GM20000 (cell line): ENCODE measurements around the gene C22orf31.
"Not testable (repeated sequence)": the region's sequence is repeated elsewhere in the genome, so short reads cannot be mapped to it uniquely, and the experiment has no call there.

Experiments used
- DNase-seq: peaks from one replicate; pipeline ENCODE4 v3.0.0; 2012; ENCODE audit warnings: low spot score
- TF ChIP-seq, protein P1 (sequence below): IDR thresholded peaks from 2 replicates; pipeline ENCODE4 v1.5.1; 2012; ENCODE audit warnings: mild to moderate bottlenecking, control low read depth; ENCODE audit errors: extremely low read depth, missing control alignments

The C22orf31 gene

GRCh38 chr22:29090039-29090438, 28.4 kb upstream of the C22orf31 start:
- DNase-seq, result no peak
- TF ChIP-seq, protein P1, sequence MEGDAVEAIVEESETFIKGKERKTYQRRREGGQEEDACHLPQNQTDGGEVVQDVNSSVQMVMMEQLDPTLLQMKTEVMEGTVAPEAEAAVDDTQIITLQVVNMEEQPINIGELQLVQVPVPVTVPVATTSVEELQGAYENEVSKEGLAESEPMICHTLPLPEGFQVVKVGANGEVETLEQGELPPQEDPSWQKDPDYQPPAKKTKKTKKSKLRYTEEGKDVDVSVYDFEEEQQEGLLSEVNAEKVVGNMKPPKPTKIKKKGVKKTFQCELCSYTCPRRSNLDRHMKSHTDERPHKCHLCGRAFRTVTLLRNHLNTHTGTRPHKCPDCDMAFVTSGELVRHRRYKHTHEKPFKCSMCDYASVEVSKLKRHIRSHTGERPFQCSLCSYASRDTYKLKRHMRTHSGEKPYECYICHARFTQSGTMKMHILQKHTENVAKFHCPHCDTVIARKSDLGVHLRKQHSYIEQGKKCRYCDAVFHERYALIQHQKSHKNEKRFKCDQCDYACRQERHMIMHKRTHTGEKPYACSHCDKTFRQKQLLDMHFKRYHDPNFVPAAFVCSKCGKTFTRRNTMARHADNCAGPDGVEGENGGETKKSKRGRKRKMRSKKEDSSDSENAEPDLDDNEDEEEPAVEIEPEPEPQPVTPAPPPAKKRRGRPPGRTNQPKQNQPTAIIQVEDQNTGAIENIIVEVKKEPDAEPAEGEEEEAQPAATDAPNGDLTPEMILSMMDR, result no peak

DNA sequence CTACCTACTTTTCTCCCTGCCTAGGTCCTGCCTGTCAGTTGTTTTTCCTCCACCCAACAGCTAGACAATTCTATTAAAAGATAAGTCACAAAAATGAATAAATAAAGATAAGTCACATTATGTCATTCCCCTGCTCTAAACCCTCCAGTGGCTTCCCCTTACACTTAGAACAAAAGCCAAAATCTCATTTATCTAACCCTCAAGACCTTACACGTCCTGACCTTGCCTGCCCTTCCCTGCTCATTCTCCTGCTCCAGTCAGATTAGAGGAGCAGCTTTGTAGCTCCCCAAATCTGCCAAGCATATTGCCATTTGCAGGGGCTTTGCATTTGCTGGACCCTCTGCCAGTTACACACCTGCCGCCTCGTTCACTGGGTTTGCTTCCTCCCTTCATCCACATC, 27.9 kb upstream of the C22orf31 start:
- no peak for DNase-seq
- TF ChIP-seq, protein P1, result no peak

DNA sequence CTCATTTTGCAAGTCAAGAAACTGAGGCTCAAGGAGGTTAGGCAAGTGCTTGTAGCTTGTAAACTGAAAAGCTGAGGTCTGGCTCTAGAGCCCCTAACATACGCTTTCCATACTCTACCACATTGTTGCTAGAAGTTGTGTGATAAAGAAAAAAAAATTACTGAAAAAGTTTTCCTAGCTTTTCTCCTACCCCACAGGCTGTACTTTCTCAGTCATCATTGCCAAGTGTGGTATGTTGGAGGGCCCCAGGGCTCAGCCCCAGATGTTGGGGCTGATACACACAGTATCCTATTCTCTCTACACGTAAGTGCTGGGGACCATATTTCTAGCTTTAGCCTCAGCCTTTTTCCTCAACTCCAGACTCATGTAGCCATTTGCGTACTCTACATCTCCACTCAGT, 27.2 kb upstream of the C22orf31 start:
- TF ChIP-seq, protein P1, result no peak
- no peak for DNase-seq

DNA sequence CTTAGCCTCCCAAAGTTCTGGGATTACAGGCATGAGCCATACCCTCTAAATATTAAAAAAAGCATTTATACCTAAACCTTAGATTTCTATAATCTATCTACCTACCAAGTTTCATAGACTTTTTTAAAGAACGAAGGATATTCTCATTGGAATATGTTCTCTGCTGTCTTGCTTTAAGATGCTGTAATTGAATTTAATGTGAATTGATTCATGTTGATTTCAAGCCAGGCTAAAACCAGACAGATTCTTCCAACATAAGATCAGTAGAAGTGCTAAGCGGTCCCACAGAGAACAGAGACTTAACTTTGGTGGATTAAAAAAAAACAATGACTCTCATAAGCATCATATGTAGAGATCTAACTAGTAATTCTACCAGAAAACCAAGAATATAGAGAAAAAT, 25.4 kb upstream of the C22orf31 start:
- TF ChIP-seq, protein P1, result no peak
- no peak for DNase-seq

- TF ChIP-seq, protein P1, result no peak
- DNase-seq, result no peak
Observed at GRCh38 chr22:29083933-29084591, 22.4 kb upstream of the C22orf31 start.

DNA sequence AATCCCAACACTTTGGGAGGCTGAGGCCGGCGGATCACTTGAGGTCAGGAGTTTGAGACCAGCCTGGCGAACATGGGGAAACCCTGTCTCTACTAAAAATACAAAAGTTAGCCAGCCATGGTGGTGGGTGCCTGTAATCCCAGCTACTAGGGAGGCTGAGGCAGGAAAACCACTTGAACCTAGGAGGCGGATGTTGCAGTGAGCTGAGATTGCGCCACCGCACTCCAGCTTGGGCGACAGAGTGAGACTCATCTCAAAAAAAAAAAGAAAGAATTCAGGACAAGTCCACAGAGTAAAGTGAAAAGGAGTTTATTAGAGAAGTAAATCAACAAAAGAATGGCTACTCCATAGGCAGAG, 21.9 kb upstream of the C22orf31 start:
- not testable (repeated sequence) for DNase-seq

DNA sequence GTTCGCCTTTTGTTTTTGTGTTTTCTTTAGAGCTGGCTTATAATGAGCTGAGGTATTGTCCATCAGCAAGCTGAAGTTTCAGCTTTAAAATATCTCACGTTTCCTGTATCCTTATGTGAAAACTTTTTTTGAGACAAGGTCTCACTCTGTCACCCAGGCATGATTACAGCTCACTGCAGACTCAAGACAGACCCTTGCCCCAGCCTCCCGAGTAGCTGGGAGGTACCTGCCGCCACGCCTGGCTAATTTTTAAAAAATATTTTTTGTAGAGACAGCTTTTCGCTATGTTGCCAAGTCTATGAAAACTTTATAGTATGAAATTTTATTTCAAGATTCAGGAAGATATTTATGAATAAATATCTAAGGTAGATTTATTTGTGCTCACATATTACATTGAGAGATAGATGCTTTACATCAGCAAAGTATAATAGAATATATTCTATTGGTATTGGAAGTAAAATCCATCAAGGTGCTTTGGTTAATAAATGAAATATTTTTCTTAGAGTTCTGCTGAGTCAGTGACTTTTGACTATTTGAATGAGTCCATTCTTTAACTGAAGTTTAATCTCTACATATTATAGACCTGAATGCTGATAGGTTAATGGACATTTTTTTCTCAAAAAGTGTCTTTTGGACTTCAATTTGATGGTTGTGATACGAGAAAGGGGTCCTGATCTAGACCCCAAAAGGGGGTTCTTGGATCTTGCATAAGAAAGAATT, 21.4 kb upstream of the C22orf31 start:
- DNase-seq, result no peak
- TF ChIP-seq, protein P1, result no peak
